Vagina (tissue), 2 donors: Measurements from ENCODE around the gene FATE1.

Experiments
- CTCF ChIP-seq, 3 experiments: fragments of 450-650 bp in 2 of 3; fragments of 200-600 bp in 1 of 3; sonication (generic) in 1 of 3; IDR thresholded peaks; one replicate each; pipeline ENCODE4 v1.5.1; 2017 to 2019; ENCODE audit warnings: antibody characterized with exemption in 3 of 3, mild to moderate bottlenecking in 2 of 3, moderate library complexity in 2 of 3
- POLR2AphosphoS5 ChIP-seq, 2 donors: sonication (generic); formaldehyde crosslinking; IDR thresholded peaks; one replicate each; pipeline ENCODE4 v1.9.0; 2017; ENCODE audit warnings: antibody characterized with exemption in 2 of 2, mild to moderate bottlenecking in 2 of 2, low read depth in 1 of 2; ENCODE audit not compliant: insufficient read depth in 1 of 2

GRCh38 chrX:151745651-151746050 is 29.8 kb downstream of the FATE1 start:
- TF ChIP-seq POLR2AphosphoS5 (IDR thresholded peaks at IDR 0.05; ENCODE audit: insufficient read depth in 1 of 2, low read depth in 1 of 2), result no peak
- no peak for TF ChIP-seq CTCF (IDR thresholded peaks at IDR 0.05)
